GM12875 (cell line): ENCODE results near the gene DONSON.

Source experiments
- H3K4me3 ChIP-seq: one replicate; pipeline ENCODE4 v1.5.1; 2011; ENCODE audit warnings: low read depth, low read length, control low read depth
- TF ChIP-seq, protein P1 (sequence below): IDR thresholded peaks from 2 replicates; pipeline ENCODE4 v1.5.1; 2011; ENCODE audit warnings: low read depth, mild to moderate bottlenecking, control low read depth, inconsistent platforms, low read length, moderate library complexity, borderline replicate concordance; ENCODE audit not compliant: insufficient read depth

Gene DONSON

DNA sequence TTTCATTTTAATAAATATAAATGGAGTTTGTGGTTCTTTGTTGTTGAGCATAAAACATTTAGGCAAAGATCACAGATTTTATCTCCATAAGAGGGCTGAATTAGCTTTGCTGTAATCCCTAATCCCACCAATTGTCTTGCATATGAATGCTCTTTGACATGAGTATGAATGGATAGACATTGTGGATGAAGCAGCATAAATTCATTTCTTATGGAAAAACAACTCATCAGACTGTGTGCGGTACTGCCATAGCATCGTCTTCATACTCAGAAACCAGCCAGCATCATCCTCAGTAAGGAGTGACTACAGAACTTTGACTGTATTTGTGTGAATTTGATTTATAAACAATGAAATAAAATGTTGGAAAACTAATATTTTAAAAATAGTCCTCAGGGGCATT, 26.1 kb downstream of the DONSON start:
- TF ChIP-seq, protein P1, sequence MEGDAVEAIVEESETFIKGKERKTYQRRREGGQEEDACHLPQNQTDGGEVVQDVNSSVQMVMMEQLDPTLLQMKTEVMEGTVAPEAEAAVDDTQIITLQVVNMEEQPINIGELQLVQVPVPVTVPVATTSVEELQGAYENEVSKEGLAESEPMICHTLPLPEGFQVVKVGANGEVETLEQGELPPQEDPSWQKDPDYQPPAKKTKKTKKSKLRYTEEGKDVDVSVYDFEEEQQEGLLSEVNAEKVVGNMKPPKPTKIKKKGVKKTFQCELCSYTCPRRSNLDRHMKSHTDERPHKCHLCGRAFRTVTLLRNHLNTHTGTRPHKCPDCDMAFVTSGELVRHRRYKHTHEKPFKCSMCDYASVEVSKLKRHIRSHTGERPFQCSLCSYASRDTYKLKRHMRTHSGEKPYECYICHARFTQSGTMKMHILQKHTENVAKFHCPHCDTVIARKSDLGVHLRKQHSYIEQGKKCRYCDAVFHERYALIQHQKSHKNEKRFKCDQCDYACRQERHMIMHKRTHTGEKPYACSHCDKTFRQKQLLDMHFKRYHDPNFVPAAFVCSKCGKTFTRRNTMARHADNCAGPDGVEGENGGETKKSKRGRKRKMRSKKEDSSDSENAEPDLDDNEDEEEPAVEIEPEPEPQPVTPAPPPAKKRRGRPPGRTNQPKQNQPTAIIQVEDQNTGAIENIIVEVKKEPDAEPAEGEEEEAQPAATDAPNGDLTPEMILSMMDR: no peak
- no peak overlapping the region for H3K4me3 ChIP-seq

DNA sequence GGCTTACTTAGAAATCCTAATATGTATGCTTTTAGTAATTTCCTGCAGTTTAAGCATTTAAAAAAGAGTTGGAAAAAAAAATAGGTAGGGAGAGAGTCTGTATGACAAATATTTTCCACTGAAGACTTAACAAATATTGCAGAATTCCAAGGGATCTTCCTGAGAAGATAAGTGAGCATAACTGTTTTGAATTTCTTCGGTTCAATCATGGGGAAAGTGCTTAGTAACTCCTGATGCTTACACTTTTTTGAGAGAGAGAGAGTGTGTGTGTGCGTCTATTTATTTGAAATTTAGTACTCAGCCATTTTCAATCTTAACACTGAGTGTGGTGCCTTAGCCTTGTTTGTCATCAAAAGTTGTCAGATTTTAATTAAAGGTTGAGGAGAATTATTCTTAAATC, 27.1 kb downstream of the DONSON start:
- TF ChIP-seq, protein P1: no peak
- no peak overlapping the region for H3K4me3 ChIP-seq

GRCh38 chr21:33560965-33561364, 27.5 kb downstream of the DONSON start:
- TF ChIP-seq, protein P1: no peak

DNA sequence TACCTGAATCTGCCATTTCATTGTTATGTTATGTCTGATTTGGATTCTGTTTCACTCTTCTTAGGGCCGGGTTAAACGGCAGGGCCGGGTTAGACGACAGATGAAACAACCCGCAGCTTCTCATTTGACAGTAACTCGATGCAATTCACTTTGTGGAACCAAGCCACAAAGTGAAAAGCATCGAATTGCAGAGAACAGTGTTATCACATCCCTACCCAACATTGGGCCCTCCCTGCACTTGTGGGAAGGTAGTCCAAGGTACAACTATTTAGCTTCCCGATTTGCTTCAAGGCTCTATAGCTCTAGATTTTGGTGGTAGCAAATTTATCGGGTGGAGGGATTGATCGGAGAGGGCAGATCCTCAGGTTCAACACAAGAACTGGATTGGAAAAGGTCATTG, 28.7 kb downstream of the DONSON start:
- no peak overlapping the region for H3K4me3 ChIP-seq
- TF ChIP-seq, protein P1: no peak

More at GRCh38 chr21:33560965-33561364, 27.5 kb downstream of the DONSON start:
- H3K4me3 ChIP-seq: no peak overlapping the region

- H3K4me3 ChIP-seq: no peak overlapping the region
- TF ChIP-seq, protein P1: no peak
Observed at GRCh38 chr21:33558777-33559421, 29.6 kb downstream of the DONSON start.

DNA sequence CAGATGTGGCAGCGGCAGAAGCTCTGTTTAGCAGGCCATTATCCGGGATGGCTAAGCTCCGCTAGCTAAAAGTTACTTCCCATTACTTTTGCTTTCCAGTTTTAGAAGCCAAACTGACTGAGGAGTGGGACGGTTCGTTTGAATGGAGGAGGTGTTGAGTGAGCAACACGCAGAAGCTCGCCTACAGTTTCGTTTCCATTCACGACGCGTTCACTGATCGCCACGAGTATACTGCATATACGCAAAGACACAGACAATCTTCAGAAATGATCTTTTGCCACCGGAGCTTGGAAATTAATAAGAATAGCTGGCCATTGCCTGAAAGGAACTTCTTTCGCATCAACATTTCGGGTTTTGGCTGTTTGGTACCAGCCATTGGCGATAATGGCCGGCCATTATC, 31.0 kb downstream of the DONSON start:
- TF ChIP-seq, protein P1: no peak
- H3K4me3 ChIP-seq: no peak overlapping the region

GRCh38 chr21:33554982-33555344, 33.5 kb downstream of the DONSON start:
- no peak overlapping the region for H3K4me3 ChIP-seq
- TF ChIP-seq, protein P1: no peak
